ENCODE data around the gene IL15RA. TPM values are rescaled to one million over a fixed set of nuclear protein-coding genes. Genes with fewer than 3 reads are reported as not detected.

Gene IL15RA, protein sequence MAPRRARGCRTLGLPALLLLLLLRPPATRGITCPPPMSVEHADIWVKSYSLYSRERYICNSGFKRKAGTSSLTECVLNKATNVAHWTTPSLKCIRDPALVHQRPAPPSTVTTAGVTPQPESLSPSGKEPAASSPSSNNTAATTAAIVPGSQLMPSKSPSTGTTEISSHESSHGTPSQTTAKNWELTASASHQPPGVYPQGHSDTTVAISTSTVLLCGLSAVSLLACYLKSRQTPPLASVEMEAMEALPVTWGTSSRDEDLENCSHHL
- total RNA-seq (2022; extraction: Qiagen RNA extraction) = 1.7 to 2.8 TPM (median 2.2 TPM) in 5 replicates

DNA sequence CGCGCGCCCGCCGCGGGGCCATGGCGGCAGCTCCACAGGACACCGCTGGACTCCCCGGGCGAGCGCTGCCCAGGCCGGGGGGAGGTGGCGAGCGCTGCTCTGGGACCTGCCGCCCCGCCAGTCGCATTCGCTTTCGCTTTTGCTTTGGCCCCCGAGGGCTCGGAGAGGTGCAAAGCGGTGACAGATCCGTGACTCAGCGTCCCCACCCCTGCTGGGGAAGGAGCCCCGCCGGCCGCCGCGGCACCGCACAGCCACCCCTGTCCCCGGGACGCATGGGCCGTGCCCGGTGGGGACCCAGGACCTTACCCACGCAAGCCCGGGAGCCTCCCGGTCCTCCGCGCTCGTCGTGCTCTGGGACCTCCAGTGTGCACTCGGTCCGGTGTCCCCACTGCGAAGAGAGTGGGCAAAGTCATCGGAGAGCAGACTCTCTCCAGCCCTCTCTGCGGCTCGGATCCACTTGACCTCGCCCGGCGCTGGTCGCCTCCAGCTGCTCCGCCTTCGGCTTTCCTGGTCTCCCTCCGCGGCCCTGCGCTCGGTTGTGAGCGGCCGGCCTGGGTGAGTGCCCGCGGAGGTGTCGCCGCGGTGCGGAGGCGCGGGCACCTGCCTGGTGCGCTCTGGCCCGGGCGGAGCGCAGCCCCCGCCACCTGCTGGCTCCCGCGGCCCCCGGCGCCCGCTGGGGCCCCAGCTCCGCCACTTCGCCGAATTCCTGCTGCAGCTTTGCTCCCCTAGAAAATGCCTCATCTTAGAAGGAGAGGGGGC is at the start of gene IL15RA:
TSS of gene IL15RA (minus strand) at position 73 of the 759 bp plus-strand sequence. CDS start at position 22, 51 bp downstream.

Other genes starting within 250 kb of the IL15RA start
- gene GDI2, start 164.1 kb downstream of the IL15RA start, total RNA-seq (2022; extraction: Qiagen RNA extraction) = 230 to 258 TPM (median 237 TPM) in 5 replicates
- gene ANKRD16, start 87.7 kb downstream of the IL15RA start, total RNA-seq (2022; extraction: Qiagen RNA extraction) = 7.9 to 10.5 TPM (median 9.9 TPM) in 5 replicates
- 33.6 to 40.3 TPM (median 35.9 TPM) in 5 replicates for gene FBH1, start 87.3 kb downstream of the IL15RA start, total RNA-seq (2022; extraction: Qiagen RNA extraction)
- not detected in 5 replicates for gene IL2RA, start 84.8 kb upstream of the IL15RA start, total RNA-seq (2022; extraction: Qiagen RNA extraction)
- 108 to 125 TPM (median 122 TPM) in 5 replicates for gene RBM17, start 111.5 kb upstream of the IL15RA start, total RNA-seq (2022; extraction: Qiagen RNA extraction)
- gene PFKFB3, start 225.4 kb upstream of the IL15RA start, total RNA-seq (2022; extraction: Qiagen RNA extraction) = 108 to 154 TPM (median 139 TPM) in 5 replicates

Data from A549 treated with dexamethasone at 1 μM for 4 hours (cell line).